NT2/D1 (cell line): ENCODE data around the gene CSF1R.

Experiments used
- SUZ12 ChIP-seq: IDR thresholded peaks from 2 replicates; pipeline ENCODE4 v1.6.1; 2011; ENCODE audit not compliant: insufficient read length, insufficient read depth; ENCODE audit errors: extremely low read depth
- ZNF274 ChIP-seq: IDR thresholded peaks from 2 replicates; pipeline ENCODE4 v1.6.1; 2011; ENCODE audit warnings: mild to moderate bottlenecking, low read depth, low read length

- no peak for TF ChIP-seq ZNF274
- no peak for TF ChIP-seq SUZ12
Measured at GRCh38 chr5:150125334-150125733, 39.0 kb upstream of the CSF1R start.
